Measurements from ENCODE around the gene GSTA4.

Gene GSTA4

GRCh38 chr6:53033764-53034163 is 38.7 kb upstream of the GSTA4 start:
- H3K9me3 ChIP-seq (ENCODE audit: control insufficient read depth, insufficient read depth, low read depth, low read length) = no peaks in the 10 kb centered on the region
- no peak for TF ChIP-seq MYNN (tag by site-specific recombination; IDR thresholded peaks at IDR 0.05; ENCODE audit: borderline replicate concordance)
- no peak for TF ChIP-seq ZSCAN5A (tag by site-specific recombination; IDR thresholded peaks at IDR 0.05)
- no peak for TF ChIP-seq ZNF701 (tag by site-specific recombination; IDR thresholded peaks at IDR 0.05)
- TF ChIP-seq ZNF530 (tag by site-specific recombination; IDR thresholded peaks at IDR 0.05; ENCODE audit: low read depth) = no peak
- no peak for TF ChIP-seq ZNF132 (tag by site-specific recombination; IDR thresholded peaks at IDR 0.05; ENCODE audit: borderline replicate concordance)
- no peak for TF ChIP-seq ZNF362 (tag by site-specific recombination; IDR thresholded peaks at IDR 0.05)
- TF ChIP-seq ZFP41 (tag by site-specific recombination; IDR thresholded peaks at IDR 0.05; ENCODE audit: borderline replicate concordance) = no peak
- TF ChIP-seq ZEB2 (tag by site-specific recombination; IDR thresholded peaks at IDR 0.05) = no peak
- TF ChIP-seq SETDB1 (IDR thresholded peaks at IDR 0.05; ENCODE audit: insufficient read length, low read length) = no peak
- no peak for TF ChIP-seq ZNF223 (tag by site-specific recombination; IDR thresholded peaks at IDR 0.05)
- no peak for TF ChIP-seq EGR2 (tag by site-specific recombination; IDR thresholded peaks at IDR 0.05; ENCODE audit: low read depth)
- TF ChIP-seq, protein P1, sequence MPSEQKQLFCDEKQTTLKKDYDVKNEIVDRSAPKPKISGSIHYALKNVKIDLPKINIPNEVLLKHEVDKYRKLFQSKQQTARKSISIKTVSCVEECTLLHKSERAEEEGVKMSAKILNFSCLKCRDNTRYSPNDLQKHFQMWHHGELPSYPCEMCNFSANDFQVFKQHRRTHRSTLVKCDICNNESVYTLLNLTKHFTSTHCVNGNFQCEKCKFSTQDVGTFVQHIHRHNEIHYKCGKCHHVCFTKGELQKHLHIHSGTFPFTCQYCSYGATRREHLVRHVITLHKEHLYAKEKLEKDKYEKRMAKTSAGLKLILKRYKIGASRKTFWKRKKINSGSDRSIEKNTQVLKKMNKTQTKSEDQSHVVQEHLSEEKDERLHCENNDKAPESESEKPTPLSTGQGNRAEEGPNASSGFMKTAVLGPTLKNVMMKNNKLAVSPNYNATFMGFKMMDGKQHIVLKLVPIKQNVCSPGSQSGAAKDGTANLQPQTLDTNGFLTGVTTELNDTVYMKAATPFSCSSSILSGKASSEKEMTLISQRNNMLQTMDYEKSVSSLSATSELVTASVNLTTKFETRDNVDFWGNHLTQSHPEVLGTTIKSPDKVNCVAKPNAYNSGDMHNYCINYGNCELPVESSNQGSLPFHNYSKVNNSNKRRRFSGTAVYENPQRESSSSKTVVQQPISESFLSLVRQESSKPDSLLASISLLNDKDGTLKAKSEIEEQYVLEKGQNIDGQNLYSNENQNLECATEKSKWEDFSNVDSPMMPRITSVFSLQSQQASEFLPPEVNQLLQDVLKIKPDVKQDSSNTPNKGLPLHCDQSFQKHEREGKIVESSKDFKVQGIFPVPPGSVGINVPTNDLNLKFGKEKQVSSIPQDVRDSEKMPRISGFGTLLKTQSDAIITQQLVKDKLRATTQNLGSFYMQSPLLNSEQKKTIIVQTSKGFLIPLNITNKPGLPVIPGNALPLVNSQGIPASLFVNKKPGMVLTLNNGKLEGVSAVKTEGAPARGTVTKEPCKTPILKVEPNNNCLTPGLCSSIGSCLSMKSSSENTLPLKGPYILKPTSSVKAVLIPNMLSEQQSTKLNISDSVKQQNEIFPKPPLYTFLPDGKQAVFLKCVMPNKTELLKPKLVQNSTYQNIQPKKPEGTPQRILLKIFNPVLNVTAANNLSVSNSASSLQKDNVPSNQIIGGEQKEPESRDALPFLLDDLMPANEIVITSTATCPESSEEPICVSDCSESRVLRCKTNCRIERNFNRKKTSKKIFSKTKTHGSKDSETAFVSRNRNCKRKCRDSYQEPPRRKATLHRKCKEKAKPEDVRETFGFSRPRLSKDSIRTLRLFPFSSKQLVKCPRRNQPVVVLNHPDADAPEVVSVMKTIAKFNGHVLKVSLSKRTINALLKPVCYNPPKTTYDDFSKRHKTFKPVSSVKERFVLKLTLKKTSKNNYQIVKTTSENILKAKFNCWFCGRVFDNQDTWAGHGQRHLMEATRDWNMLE (tag by site-specific recombination; conservative IDR thresholded peaks at IDR 0.05; ENCODE audit: low read depth) = no peak
- no peak for TF ChIP-seq ZBTB8A (tag by site-specific recombination; IDR thresholded peaks at IDR 0.05)
- no peak for TF ChIP-seq ZNF175 (tag by site-specific recombination; IDR thresholded peaks at IDR 0.05)
- no peak for TF ChIP-seq ZNF211 (tag by site-specific recombination; IDR thresholded peaks at IDR 0.05; ENCODE audit: low read depth)
- no peak for TF ChIP-seq ZNF354C (tag by site-specific recombination; IDR thresholded peaks at IDR 0.05; ENCODE audit: borderline replicate concordance, low read depth)
- TF ChIP-seq ZNF112 (tag by site-specific recombination; IDR thresholded peaks at IDR 0.05) = no peak
- ChIA-PET POLR2A (interaction anchor here (1.1 kb wide), 1 partner anchor 9 kb away, joined by 3 read pairs; no protein-coding TSS in a partner anchor), CTCF (interaction anchor here (0.5 kb wide), 1 partner anchor 157 kb away, joined by 4 read pairs; no protein-coding TSS in a partner anchor)
- H3K36me3 ChIP-seq (ENCODE audit: control insufficient read depth in 2 of 2, insufficient read depth in 1 of 2, low read length in 2 of 2) = peaks cover 5 to 46% of the 10 kb centered on the region in 2 experiments; a peak in 2 of 3 replicates
- no peak overlapping the region for H3K27ac ChIP-seq (ENCODE audit: extremely low read depth, low read depth, low read length)
- H3K4me1 ChIP-seq (ENCODE audit: control insufficient read depth, insufficient read depth, low read length) = no peaks in the 10 kb centered on the region
- H3K4me3 ChIP-seq (ENCODE audit: low read depth, low read length) = no peak overlapping the region

DNA sequence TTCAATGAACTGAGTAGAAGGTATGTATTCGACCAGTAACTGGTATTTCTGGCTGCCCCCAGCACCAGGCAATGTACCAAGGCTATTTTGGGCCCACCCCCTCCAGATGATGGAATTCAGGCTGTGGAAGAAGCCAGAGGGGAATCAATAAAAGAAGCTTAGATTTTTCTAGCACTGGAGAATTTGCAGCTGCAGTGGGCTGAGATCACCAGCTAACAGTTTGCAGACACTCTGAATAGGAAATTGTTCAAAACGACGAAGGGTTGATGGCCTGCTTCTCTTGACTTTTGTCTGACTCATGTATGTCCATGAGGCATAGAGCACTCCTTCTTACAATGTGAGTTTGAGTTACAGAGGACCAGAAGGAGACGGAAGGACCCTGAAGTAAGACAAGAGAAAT is 37.8 kb upstream of the GSTA4 start:
- CTCF ChIA-PET = no interaction called here

More for the DNA sequence above, 37.8 kb upstream of the GSTA4 start:
- TF ChIP-seq MZF1 (tag by site-specific recombination; IDR thresholded peaks at IDR 0.05; ENCODE audit: borderline replicate concordance) = no peak
- no peak for TF ChIP-seq ZNF155 (tag by site-specific recombination; IDR thresholded peaks at IDR 0.05)
- TF ChIP-seq HOXC10 (CRISPR knock-in tag; IDR thresholded peaks at IDR 0.05) = no peak
- TF ChIP-seq ZNF132 (tag by site-specific recombination; IDR thresholded peaks at IDR 0.05; ENCODE audit: borderline replicate concordance) = no peak
- TF ChIP-seq ZNF184 (tag by site-specific recombination; IDR thresholded peaks at IDR 0.05) = no peak
- no peak for TF ChIP-seq ZSCAN30 (tag by site-specific recombination; IDR thresholded peaks at IDR 0.05)
- TF ChIP-seq ZNF843 (tag by site-specific recombination; IDR thresholded peaks at IDR 0.05) = no peak
- no peak overlapping the region for H3K4me3 ChIP-seq (ENCODE audit: low read depth, low read length)
- H3K4me1 ChIP-seq (ENCODE audit: control insufficient read depth, insufficient read depth, low read length) = no peaks in the 10 kb centered on the region
- POLR2A ChIA-PET = no interaction called here
- H3K9me3 ChIP-seq (ENCODE audit: control insufficient read depth, insufficient read depth, low read depth, low read length) = no peaks in the 10 kb centered on the region
- H3K36me3 ChIP-seq (ENCODE audit: control insufficient read depth in 2 of 2, insufficient read depth in 1 of 2, low read length in 2 of 2) = peaks cover 5 to 54% of the 10 kb centered on the region in 2 experiments; a peak in 2 of 3 replicates
- no peak overlapping the region for H3K27ac ChIP-seq (ENCODE audit: extremely low read depth, low read depth, low read length)
